GM19240 (cell line): ENCODE measurements around the gene FERMT1.
"Not testable (repeated sequence)": the region's sequence is repeated elsewhere in the genome, so short reads cannot be mapped to it uniquely, and the experiment has no call there.

Source experiments
- DNase-seq: peaks from one replicate; pipeline ENCODE4 v3.0.0; 2011; ENCODE audit warnings: low spot score; ENCODE audit not compliant: insufficient read length

The FERMT1 gene

DNA sequence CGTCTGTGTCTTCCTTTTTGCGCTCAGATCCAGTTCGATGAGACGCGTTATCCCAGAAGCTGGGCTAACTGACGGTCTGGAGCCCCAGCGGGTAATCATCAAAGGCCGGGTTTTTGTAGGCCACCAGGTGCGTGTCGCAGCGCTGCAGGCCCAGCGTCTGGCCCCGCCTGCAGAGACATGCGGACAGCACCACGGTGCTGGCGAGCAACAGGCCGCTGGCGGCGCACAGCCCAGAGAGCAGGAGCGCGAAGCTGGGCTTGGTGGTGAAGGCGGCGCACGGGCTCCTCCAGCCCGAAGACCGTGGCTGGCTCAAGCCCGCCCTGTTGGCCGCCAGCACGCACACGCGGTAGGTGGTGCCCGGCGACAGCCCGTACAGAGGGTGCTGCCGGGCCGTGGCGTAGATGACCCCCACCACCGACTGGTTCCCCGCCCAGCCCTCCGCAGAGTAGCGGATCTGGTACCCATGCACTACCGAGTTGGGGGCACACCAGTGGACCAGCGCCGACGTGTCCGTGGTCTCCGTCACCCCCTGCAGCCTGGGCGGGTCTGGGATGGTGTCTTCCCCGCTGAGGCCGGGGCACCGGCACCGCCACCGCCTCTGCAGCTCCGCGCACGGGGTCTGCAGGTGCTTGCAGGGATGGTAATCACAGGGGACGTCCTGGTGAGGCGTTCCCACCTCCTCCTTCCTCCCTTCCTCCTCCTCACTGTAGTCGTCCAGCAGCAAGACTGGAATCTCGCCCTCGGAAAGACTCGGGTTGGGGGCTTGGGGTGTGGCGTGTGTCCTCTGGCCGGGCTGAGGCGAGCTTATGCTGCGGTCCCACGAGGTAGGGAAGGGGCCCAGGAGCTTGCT is 81.6 kb downstream of the FERMT1 start:
- no peak for DNase-seq

DNA sequence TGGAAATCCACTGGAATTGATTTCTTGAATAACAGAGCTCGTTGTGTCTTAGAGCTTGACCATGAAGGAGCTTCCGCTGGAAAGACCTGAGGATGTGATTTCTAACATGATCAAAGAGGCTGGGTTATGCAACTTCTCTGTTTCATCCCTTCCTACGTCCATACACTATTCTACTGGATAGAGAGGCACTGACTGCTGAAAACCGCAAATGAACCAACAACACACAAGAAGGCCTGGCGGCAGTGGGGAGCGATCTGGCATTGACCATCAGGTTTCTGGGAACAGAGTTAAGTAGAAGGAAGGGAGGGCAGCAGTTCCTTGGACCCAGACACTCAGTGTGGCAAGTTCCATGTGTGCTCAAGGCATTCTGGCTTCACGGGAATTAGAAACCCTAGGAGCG is 82.3 kb downstream of the FERMT1 start:
- DNase-seq, result no peak

DNA sequence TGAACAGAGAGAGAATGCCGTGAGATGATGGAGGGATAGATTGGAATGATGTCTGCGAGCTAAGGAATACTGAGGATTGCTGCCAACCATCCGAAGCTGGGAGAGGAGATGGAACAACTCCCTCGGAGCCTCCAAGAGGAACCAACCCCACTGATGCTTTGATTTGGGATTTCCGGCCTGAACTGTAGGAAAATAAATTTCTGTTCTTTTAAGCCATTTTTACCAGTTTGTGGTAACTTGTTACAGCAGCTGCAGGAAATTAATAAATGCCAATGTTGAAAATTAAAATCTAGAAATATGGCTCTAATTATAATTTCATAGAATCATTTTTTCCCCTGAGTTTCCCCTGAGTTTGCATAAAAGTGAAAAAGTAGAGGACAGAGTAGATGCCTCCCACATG is 83.1 kb downstream of the FERMT1 start:
- DNase-seq, result no peak

DNA sequence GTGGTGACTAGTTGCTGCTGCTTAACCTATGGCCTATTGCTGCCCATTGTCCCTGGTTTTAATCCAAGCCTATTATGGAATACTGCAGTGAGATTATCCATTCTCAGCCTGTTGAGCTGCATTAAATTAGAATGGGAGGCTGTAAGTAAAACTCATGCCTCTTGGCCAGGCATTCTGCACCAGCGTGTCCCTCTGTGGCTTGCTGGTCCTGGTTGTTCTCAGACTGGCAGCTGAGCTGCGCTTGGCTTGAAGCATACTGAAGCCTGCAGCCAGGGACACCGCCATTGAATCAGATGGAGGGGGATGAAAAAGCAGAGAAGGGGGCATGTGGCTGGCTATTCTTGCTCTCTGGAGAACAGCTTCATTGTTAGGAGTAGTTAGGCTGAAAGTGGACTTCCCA is 84.6 kb downstream of the FERMT1 start:
- DNase-seq, result no peak

DNA sequence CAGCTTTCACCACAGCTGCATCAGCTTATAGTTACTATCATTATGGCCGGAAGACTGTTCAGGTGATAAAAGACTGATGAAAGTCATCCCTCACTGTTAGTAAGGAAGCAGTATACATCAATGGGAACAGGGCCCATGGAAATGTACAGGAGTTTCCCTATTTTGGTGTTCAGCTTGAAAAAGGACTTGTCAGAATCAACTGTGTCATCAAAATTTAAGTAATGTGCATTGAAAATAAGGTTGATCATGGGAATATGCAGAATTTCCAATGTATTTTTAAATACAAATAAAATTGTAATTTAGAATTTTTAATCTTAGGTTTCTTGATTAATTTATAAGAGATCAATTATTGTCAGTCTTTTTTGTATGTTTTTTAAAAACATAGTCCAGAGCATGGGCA is 85.7 kb downstream of the FERMT1 start:
- no peak for DNase-seq

DNA sequence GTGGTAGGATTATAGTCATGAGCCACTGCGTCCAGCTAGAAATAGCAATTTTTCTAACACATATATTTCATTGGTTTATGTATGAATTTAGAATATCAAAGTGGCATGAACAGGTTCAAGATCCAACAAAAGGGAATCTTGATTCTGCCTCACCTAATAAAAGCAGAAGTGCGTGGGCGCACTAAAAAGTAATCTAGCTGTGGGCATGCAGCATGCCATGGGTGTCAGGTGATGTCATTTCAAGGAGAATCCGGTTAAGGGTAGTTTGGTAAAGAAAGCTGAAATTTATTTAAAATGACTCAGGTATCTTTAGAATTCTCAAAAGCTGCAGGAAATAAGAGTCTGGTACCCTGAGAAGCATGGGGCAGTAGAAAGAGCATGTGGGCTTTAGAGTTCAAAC is 86.6 kb downstream of the FERMT1 start:
- no peak for DNase-seq

DNA sequence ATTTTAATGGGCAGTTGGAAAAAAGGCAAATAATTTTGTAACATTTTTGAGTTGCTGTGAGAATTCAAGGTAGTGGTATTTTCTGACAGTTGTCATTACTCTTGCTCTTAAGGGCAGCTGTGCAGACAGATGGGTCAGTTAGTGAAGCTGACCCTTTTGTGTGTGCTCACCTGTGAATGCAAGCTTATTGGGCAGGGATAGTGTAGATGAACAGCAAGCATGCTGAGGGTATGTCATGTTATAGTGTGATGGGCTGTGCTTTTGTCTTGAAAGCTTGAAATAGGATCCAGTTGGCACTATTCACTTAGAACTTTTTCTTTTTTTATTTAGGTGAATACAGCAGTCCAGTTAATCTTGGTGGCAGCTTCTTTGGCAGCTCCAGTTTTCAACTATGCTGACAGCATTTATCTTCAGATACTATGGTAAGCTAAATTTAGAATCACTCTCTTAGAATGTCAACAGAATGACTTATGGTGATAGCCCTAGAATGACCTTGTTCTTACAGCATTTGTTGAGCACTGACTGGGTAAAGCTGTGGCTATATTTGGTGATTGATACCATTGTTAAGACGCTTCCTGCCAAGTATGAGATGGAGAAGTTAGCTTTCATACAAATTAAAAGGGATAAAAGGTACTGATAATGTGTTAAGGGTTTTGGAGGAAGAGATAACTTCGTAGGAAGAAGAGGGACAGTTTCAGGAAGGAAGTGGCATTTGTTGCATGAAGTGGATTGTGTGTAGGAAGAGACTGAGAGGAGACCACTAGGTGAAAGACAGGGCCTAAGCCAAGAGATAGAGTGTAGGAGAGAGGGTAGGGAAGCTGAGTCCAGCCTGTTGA is 88.5 kb downstream of the FERMT1 start:
- no peak for DNase-seq

DNA sequence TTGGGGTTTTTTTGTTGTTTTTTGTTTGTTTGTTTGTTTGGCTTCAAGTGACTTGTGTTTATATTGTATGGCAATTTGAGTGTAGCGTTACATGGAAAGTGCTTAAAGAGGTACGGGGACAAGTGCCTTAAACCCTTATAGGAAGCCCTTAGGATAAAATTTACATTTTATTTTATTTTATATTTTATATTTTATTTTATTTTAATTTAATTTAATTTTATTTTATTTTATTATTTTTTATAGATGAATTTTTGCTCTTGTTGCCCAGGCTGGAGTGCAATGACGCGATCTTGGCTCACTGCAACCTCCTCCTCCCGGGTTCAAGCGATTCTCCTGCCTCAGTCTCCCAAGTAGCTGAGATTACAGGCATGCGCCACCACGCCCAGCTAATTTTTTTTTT is 89.9 kb downstream of the FERMT1 start:
- DNase-seq, result not testable (repeated sequence)

DNA sequence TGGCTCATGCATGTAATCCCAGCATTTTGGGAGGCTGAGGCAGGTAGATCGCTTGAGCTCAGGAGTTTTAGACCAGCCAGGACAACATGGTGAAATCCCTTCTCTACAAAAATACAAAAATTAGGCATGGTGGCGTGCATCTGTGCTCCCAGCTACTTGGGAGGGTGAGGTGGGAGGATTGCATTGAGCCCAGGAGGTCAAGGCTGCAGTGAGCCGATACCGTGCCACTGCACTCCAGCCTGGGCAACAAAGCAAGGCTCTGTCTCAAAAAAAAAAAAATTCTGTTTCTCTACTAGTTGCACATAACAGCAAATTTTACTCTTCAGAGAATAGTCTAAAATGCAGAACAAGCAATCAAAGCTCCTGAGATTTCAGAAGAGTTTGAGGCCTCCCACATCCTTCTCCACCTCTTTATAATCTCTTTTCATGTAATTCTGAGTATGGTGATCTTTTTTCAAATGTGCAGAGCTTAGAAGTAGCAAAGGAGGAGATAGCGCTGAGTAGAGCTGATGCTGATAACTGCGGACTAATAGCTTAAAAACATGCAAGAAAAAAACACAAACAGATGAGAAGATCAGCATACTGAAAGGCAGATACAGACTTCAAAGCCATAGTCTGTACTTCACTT is 92.3 kb downstream of the FERMT1 start:
- DNase-seq, result no peak

DNA sequence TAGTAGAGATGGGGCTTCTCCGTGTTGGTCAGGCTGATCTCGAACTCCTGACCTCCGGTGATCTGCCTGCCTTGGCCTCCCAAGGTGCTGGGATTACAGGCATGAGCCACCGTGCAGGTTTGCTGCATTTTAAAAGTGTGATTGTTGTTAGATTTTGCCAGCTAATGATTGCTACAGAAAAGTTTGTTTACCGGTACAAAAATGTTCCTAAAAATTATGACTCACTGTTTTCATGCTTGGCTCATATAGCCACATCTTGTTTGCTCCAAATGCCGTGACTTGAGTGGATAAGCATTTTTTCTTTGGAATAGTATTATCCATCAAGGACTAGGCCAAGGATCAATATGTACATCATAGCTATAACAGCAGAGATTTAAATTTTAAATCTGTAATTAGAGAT is 93.3 kb downstream of the FERMT1 start:
- no peak for DNase-seq

DNA sequence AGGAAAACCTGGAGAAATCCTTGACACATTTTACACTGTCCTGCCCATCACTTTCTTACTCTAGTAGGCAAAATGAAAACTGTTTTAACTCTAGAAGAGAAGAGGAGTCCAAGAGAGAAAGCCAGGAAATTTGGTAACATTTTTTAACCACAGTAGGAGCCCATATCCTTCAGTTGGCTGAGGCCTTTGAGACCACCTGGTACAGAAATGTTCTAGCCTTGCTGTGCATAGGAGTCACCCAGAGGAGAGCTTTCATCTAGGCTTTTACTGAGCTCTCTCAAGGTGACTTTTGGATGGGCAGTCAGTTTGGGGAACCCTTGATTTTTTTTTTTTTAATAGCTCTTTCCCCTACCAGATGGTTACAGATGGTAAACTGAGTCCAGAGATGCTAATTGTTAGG is 94.0 kb downstream of the FERMT1 start:
- no peak for DNase-seq

DNA sequence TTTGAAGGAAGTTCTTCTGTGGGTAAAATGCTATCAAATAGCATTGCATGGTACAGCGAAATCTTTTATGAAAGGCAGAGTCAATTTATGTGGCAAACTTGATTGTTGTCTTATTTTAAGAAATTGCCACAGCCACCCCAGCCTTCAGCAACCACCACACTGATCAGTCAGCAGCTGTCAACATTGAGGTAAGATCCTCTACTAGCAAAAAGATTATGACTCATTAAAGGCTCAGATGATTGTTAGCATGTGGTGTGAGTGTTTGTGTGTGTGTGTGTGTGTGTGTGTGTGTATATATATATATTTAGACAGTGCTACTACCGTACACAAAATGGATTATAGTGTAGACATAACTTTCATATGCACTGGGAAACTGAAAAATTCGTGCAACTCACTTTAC is 96.8 kb downstream of the FERMT1 start:
- no peak for DNase-seq
